Nephron (organoid): ENCODE data around the gene MIEN1.
A peak's percentile ranks its signal among the peaks of the same experiment; 100 is the strongest.

Experiments used
- H3K27ac Mint-ChIP-seq, 3 experiments: 2 replicates each; pipeline ENCODE4 v1.8.0; 2020; ENCODE audit warnings: mixed read lengths in 3 of 3, mild to moderate bottlenecking in 2 of 3, moderate library complexity in 1 of 3
- H3K27me3 Mint-ChIP-seq: 2 replicates; pipeline ENCODE4 v1.8.0; 2021; ENCODE audit warnings: low read depth, mild to moderate bottlenecking, moderate library complexity, mixed read lengths
- H3K36me3 Mint-ChIP-seq: 2 replicates; pipeline ENCODE4 v1.8.0; 2020; ENCODE audit warnings: low read depth, mixed read lengths
- H3K4me1 Mint-ChIP-seq: 2 replicates; pipeline ENCODE4 v1.8.0; 2020; ENCODE audit warnings: mixed read lengths
- H3K4me3 Mint-ChIP-seq, 3 experiments: 2 replicates each; pipeline ENCODE4 v1.8.0; 2020; ENCODE audit warnings: mild to moderate bottlenecking in 3 of 3, mixed read lengths in 3 of 3, moderate library complexity in 2 of 3
- H3K9me3 Mint-ChIP-seq: 2 replicates; pipeline ENCODE4 v1.8.0; 2020; ENCODE audit warnings: mixed read lengths
- CTCF ChIP-seq, 3 experiments: fragments of 200-600 bp; sonication (generic); IDR thresholded peaks; one replicate each; pipeline ENCODE4 v1.5.0; 2021; ENCODE audit warnings: antibody characterized with exemption in 3 of 3; ENCODE audit not compliant: unreplicated experiment in 3 of 3

MIEN1 gene

DNA sequence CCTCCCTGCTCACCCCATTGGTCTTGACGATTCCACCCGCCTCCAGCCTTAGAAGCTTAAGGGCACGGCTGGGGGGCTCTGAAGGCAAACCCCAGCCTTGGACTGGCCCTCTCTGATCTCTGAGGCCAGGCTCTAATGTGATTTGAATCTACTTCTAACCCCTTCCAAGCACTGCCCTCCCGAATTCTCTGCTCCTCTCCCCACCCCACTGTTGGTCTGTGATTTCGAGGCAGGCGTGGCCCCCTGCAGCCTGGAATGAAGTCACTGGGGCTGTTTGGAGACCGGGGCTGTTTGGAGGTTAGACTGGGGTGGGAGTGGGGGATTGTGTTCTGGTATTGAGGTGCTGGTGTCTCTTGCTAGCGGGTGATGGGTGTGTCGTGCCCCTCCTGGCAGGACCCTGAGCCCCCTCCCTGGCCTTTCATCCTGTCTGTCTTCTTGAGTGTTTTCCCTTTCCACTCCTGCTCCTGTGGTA, 9.6 kb upstream of the MIEN1 start:
- H3K27me3 Mint-ChIP-seq, result peaks cover 75% of the 10 kb centered on the region
- no peaks in the 10 kb centered on the region for H3K9me3 Mint-ChIP-seq
- TF ChIP-seq CTCF (IDR thresholded peaks at IDR 0.05; ENCODE audit: unreplicated experiment in 3 of 3), result no peak
- peak overlapping the region; percentile 77 to 88 (median 84) for H3K4me3 Mint-ChIP-seq
- peaks cover 20% of the 10 kb centered on the region for H3K4me1 Mint-ChIP-seq
- H3K36me3 Mint-ChIP-seq, result no peaks in the 10 kb centered on the region
- H3K27ac Mint-ChIP-seq, result peak overlapping the region; percentile 85 to 93 (median 87)

DNA sequence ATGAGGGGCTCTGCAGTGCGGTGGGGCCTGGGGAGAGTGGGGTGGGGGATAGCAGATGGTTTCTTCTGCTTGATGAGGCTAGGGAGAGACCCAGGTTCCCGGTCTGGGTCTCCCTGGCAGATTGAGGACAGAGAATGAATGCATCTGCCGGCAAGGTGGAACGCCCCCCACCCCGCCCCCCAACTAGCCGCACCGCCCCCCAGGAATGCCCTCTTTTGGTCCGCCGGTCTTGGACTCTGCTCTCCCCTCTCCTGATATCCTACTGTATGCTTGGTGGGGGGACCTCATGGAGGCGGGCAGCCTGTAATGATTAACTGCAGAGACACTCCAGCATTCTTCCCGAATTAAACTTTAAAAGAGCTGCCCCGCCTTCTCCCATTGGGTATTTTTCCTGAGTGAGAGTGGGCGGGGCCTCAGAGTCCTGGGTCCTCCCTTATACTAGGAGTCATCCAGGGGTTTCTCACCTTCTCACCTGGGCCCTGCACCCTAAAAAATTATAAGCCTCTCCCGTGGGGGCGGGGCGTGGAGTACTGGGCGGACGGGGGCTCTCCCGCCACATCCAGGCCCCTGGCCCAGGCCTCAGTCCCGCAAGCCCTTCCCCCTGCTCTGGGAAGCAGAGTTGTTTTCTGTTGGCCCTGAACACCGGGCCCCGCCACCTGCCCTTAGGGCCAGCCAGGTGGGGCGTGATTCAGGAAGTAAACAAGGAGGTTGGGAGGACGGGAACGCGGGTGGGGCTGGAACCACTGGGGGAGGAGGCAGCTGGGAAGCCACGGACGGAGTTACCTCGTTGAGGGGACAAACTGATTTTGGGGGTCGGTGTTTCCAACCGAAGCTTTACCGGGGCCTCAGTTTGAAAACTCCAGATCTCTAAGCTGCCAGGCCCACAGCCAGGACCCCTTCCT, 8.9 kb upstream of the MIEN1 start:
- Mint-ChIP-seq H3K36me3 (no peaks in the 10 kb centered on the region), H3K4me1 (peaks cover 20% of the 10 kb centered on the region), H3K27ac (peak overlapping the region; percentile 85 to 93 (median 87)), H3K4me3 (peak overlapping the region; percentile 77 to 88 (median 84)), H3K27me3 (peaks cover 73% of the 10 kb centered on the region), H3K9me3 (no peaks in the 10 kb centered on the region)
- no peak for TF ChIP-seq CTCF (IDR thresholded peaks at IDR 0.05; ENCODE audit: unreplicated experiment in 3 of 3)

DNA sequence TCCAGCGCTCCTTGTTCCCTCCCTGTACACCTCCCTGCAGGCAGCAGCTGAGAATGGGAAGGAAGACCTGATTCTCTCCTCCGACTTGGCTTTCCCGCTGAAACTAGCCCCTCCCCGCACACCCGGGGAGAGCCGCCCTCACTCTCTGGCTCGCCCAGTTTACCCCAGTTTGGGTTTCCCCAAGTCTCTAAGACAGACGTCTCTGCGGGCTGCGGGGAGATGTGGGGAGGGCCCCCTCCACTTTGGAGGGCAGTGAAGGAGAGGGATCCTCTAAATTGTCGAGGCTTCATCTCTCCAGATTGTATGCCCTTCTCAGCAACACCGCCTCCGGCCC, 8.2 kb upstream of the MIEN1 start:
- Mint-ChIP-seq H3K27me3 (peaks cover 70% of the 10 kb centered on the region), H3K36me3 (no peaks in the 10 kb centered on the region), H3K27ac (peak overlapping the region; percentile 85 to 93 (median 87)), H3K4me1 (peaks cover 20% of the 10 kb centered on the region), H3K4me3 (peak overlapping the region; percentile 77 to 88 (median 84)), H3K9me3 (no peaks in the 10 kb centered on the region)
- TF ChIP-seq CTCF (IDR thresholded peaks at IDR 0.05; ENCODE audit: unreplicated experiment in 3 of 3), result no peak

DNA sequence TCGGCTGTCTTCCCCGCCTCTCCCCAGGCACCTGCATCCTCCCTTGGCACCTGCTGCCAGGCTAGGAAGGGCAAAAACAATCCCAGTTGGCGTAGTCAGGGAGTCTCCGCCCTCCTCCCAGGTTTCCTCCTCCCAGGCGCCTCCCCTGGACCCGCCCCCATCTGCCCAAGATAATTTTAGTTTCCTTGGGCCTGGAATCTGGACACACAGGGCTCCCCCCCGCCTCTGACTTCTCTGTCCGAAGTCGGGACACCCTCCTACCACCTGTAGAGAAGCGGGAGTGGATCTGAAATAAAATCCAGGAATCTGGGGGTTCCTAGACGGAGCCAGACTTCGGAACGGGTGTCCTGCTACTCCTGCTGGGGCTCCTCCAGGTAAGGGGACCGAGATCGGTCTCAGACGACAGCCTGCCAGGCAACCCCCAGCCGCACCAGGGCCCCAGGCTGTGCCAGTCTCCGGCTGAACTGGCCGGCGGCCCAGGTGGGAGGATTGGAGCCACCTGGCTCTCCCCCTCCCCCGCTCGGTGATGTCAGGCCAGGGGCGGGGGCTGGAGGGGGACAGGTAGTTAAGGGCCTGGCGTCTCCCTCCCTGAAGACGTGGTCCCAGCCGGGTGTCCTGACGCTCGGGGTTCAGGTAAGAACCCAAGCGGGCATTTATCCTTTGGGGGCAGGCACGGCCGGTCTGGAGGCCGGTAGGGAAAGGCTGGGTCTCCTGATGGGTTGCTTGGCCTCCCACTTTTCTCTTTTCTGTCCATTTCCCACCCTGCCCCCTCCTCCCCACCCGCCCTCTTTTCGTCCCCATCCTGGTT, 7.6 kb upstream of the MIEN1 start, which contains the start of gene GRB7:
TSS of gene GRB7 (plus strand) at position 179 of the 808 bp plus-strand sequence. CDS start 4,364 bp downstream, outside the sequence.
- Mint-ChIP-seq H3K36me3 (no peaks in the 10 kb centered on the region), H3K27ac (peak within 1 kb of the TSS; percentile 85 to 93 (median 87)), H3K4me1 (peaks cover 20% of the 10 kb centered on the region), H3K27me3 (peaks cover 68% of the 10 kb centered on the region), H3K9me3 (no peaks in the 10 kb centered on the region), H3K4me3 (peak within 1 kb of the TSS; percentile 77 to 88 (median 84))
- no peak for TF ChIP-seq CTCF (IDR thresholded peaks at IDR 0.05; ENCODE audit: unreplicated experiment in 3 of 3)

DNA sequence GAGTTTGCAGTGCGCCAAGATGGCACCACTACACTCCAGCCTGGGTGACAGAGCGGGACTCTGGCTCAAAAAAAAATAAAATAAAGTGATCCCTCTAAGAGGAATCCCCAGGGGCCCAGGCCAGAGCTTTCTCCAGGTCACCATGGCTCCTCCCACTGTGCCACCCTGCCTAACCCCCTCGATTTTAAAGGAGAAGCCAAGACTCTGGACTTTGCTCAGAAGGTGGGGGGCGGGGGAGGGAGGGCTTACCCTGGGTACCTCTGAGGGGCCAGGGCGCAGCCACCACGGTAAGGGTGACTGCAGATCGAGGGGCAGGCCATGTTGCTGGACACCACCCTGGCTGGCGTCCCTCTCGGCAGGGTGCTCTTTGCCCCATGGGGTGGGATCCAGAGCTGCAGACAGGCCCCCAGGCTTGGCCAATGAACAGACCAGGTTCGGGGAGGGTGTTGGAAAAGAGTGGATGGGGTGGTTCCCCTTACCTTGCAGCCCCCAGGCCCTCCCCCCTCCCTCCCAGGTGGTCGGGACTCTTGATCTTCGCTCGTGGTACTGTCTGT, 7.0 kb upstream of the MIEN1 start:
- Mint-ChIP-seq H3K9me3 (no peaks in the 10 kb centered on the region), H3K27me3 (peaks cover 61% of the 10 kb centered on the region), H3K4me3 (peak overlapping the region; percentile 70 to 84 (median 77)), H3K4me1 (peaks cover 20% of the 10 kb centered on the region), H3K36me3 (no peaks in the 10 kb centered on the region), H3K27ac (peak overlapping the region; percentile 62 to 92 (median 84))
- no peak for TF ChIP-seq CTCF (IDR thresholded peaks at IDR 0.05; ENCODE audit: unreplicated experiment in 3 of 3)
